Measurements from ENCODE around the gene CNOT3.
"Not testable (repeated sequence)": the region's sequence is repeated elsewhere in the genome, so short reads cannot be mapped to it uniquely, and the experiment has no call there.

Gene CNOT3

DNA sequence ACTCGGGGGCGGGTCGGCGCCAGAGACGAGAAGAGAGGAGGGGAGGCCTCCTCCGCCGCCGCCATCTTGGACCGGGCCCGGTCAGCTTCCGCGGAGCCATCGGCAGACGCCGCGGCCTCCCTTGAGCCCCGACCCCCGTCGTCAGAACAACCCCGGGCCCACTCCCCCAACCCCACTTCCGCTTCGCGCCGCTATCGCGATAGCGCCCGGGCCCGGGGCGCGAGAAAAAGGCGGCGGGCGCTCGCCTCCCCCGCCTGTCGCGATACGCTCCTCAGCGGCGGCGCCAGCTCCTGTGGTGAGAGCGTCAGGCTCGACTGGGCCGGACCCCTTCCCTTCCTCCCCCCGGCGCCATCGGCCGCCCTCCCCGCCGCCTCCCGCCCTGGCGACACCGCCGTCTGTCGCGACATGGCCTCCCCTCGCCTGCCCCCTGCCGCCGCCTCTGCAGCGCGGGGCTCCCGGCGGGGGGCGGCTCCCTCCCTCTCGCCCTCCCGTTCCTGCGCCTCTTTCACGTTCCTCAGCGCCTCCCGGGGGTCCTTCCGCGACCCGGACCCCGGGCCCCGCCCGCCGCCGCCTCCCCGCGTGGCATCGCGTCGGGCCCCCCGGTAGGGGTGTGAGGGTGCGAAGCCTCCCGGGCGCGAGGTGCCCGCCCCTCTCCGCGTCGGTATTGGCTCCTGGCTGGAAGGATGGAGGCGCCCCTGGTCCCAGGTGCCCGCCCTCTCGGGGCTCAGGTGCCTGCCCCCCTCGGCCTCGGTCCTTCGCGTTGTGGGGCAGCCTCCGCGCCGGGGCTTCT lies at the start of gene CNOT3:
Gene CNOT3, plus strand, starts transcription at position 64 of the 790 bp plus-strand sequence. CDS start 5,217 bp downstream, outside the sequence.
- DNase-seq = no peak

DNA sequence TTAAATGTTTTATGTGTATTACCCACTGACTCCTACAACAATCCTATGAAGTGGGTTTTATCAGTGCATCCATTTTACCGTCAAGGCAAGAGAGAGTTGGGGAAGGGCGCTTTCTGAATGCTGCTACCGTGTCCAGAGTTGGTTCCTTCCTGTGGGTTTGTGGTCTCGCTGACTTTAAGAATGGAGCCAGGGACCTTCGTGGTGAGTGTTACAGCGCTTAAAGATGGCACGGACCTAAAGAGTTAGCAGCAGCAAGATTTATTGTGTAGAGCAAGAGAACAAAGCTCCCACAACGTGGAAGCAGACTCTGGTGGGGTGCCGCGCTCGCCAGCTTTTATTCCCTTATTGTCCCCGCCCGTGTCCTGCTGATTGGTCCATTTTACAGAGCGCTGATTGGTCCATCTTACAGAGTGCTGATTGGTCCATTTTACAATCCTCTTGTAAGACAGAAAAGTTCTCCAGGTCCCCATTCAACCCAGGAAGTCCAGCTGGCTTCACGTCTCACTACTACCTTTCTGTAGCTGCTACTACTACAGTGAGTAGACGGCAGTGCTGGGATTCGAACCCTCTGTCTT lies 43.0 kb upstream of the CNOT3 start:
- no peak for DNase-seq

DNA sequence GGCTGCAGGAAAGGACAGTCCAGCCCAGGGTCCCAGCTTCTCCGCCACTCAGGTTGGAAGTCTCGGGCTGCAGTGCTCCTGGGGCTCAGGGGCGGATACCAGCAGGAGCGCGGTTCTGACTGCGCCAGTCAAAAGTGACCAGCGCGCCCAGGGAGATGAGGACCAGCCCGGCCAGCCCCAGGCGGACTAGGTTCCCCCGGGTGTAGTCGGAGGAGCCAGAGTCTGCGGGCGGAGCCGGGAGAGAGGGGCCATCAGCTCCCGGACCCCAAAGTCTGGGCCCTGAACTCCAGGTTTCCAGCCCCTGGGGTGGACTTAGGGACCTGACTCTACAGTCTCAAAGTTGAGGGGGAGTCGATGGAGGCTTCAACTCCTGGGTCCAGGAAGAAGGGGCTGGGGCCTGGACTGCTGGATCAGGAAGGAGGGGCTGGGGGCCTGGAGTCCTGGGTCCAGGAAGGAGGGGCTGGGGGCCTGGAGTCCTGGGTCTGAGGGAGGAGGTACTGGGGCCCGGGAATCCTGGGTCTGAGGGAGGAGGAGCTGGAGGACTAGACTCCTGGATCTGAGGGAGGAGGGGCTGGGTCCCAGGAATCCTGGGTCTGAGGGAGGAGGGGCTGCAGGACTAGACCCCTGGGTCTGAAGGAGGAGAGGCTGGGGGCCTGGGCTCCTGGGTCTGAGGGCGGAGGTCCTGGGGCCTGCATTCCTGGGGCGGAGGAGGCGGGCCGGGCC lies 42.3 kb upstream of the CNOT3 start:
- DNase-seq = no peak

DNA sequence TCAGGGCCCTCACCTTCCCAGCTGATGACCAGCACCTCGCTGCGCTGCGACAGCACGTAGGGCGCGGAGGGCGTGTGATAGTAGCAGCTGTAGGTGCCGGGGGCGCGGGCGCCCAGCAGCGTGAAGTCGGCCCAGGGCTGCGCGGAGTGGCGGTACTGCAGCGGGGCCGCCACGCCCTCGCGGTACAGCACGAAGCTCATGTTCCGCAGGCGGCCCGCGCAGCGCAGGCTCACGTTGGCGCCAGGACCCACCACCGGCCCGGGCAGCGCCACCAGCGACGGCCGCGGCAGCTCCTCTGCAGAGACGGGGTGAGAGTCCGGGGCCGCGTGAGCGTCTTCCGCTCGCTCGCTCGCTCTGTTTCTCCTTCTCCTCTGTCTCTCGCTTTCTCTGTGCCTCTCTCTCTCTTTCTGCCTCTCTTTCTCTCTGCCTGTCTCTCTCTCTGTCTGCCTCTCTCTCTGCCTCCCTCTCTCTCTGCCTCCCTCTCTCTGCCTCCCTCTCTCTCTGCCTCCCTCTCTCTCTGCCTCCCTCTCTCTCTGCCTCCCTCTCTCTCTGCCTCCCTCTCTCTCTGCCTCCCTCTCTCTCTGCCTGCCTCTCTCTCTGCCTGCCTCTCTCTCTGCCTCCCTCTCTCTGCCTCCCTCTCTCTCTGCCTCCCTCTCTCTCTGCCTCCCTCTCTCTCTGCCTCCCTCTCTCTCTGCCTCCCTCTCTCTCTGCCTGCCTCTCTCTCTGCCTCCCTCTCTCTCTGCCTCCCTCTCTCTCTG lies 41.5 kb upstream of the CNOT3 start:
- DNase-seq = not testable (repeated sequence)

DNA sequence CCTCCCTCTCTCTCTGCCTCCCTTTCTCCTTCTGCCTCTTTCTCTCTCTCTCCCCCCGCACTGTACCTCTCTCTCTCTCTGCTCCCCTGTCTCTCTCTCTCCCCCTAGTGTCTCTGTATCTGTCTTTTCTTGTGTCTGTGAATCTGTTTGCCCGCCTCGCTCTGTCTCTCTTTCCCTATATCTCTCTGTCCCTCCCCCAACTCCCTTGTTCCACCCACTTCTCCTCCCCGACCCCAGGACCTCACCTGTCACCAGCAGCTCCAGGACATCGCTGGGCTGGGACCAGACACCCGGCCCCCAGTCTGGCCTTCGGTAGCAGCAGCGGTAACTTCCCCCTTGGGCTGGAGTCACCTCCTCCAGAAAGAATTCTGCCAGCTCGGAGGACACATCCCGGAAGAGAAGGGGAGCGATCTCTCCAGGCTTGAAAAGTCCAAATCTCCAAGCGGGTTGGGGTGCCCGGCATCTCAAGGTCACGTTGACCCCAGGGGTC lies 40.9 kb upstream of the CNOT3 start:
- no peak for DNase-seq

DNA sequence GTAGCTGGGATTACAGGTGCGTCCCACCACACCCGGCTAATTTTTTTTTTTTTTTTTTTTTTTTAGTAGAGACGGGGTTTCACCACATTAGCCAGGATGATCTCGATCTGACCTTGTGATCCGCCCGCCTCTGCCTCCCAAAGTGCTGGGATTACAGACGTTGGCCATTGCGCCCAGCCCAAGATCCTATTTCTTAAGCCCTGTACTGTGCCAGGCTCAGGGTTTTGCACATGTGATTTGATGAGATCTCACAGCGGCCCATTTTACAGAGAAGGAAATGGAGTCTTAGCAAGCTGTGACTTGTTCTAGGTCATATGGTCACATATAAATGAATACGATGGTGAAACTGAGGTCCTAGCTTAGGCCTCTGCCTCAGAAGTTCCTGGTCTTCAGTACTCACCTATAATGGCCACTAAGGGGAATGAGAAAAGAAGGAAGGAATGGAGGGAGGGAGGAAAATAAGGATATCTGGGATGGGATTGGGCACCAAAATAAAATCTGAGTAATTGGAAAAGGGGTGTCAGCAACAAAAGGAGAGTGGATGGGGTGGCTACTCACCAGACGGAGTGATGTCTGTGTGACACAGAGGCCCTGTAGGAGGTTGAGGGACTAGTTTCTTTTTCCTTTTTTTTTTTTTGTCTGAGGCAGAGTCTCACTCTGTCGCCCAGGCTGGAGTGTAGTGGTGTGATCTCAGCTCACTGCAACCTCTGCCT lies 38.2 kb upstream of the CNOT3 start:
- DNase-seq = no peak

DNA sequence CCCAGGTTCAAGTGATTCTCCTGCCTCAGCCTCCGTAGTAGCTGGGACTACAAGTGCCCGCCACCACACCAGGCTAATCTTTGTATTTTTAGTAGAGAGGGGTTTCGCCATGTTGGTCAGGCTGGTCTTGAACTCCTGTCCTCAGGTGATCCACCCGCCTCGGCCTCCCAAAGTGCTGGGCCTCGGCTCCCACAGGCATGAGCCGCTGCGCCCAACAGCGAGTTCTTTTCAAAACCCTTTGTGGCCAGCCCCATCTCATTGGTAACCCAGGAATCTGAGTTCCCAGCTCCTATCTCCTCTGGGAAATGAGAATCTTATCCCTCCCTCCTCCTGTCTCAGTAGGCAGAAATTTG lies 37.7 kb upstream of the CNOT3 start:
- not testable (repeated sequence) for DNase-seq

DNA sequence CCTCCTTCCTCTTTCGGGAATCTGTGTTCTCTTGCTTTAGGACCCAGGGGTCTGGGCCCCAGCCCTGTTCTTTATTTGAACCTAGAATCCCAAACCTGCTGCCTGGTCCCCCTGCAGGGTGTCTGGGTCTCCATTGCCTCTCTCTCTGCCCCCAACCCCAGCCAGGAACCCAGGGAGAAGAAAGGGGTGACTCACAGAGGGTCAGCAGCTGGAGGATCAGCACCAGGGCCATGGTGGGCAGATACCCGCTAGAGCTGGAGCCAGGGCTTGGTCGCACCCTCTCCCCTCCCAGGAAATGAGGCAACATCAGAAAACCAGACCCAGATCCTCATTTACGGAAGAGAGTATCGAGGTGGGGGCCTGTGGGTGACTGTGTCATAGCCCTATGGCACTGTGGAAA lies 37.0 kb upstream of the CNOT3 start, which contains the start of gene OSCAR:
Gene OSCAR, minus strand, starts transcription at position 243 of the 400 bp plus-strand sequence. Its CDS starts 11 bp downstream, at position 232.
- DNase-seq = no peak

DNA sequence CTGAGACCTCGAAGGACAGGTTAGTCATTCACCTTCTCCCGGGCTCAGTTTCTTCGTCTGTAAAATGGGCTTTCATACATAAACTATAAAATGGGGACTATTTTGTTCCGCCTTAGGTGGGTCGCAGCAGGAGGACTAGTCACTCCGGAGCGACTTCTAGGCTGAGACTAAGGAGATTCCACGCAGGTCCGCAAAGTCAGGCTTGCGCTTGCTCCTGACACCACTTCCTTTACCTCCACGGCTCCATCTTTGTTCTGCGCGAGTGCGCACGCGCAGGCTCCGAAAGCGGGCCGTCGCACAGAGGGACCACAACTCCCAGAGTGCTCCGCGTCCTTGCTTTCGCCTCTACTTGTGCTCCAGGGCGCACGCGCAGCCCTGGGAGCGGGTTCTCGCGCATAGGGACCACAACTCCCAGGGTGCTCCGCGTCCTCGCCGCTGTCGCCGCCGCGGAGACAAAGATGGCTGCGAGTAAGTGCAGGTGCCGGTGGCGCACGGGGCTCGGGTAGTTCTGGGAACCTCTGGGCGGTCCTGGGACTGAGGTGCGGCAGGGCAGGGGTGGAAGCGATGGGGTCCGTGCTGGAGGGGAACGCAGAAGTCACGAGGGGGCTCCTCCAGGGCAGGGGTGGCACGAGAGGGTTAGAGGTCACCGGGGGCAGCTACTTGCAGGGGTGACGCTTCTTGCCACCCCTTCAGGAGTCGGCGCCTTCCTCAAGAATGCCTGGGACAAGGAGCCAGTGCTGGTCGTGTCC lies 35.0 kb upstream of the CNOT3 start, which contains the start of gene NDUFA3:
Gene NDUFA3, plus strand, starts transcription at position 435 of the 749 bp plus-strand sequence. Its CDS starts 24 bp downstream, at position 459.
- peak; percentile 84 for DNase-seq

DNA sequence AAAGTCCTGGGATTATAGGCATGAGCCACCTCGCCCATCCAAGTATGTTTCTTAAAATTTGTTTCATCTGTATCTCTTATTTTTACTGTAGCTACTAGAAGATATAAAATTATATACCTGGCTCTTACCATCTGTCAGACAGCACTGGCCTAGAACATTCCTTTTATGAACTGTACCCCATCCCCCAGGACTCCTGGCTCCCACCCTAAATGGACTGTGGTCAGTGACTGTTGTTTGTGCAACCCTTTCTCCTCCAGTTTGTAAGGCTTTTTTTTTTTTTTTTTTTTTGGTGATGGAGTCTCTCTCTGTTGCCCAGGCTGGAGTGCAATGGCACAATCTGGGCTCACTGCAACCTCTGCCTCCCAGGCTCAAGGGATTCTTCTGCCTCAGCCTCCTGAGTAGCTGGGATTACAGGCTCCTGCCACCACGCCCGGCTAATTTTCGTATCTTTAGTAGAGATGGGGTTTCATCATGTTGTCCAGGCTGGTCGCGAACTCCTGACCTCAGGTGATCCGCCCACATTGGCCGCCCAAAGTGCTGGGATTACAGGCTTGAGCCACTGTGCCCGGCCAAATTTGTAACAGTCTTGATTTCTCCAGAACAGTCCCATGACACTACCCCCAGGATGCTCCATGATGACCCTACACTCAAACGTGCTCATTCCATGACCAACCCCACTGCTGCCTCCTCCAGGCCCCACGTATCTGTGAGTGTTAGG lies 32.4 kb upstream of the CNOT3 start:
- DNase-seq = no peak

DNA sequence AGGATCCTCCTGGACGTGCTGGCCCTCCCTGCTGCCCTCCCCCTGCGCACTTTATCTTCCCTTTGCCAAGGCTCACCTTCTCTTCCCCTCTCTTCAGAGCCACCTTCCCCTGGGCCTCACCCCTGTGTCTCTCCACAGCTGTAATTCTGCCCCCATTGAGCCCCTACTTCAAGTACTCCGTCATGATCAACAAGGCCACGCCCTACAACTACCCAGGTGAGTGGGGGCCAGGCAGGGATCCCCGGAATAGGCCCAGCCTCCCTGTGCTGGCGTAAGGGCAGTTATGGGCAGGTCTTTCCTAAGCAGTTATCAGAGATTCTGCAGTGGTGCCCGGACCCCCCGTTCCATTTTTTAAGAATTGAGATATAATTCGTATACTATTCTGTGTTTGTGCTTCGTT lies 31.8 kb upstream of the CNOT3 start:
- no peak for DNase-seq

DNA sequence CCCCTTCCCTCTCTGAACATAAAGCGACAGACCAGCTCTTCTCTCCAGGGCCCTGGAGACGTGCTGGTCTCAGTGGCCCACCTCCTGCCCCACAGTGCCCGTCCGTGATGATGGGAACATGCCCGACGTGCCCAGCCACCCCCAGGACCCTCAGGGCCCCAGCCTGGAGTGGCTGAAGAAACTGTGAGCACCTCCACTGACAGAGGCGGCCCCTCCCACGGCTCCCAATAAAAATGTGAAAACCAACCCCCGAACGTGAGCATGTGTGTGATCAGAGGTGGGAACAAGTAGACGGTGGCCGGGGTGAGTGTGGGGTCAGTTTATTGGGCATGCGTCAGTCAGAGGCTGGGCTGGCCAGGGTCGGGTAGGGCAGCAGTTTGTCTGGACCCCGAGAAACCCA lies 30.8 kb upstream of the CNOT3 start:
- no peak for DNase-seq

DNA sequence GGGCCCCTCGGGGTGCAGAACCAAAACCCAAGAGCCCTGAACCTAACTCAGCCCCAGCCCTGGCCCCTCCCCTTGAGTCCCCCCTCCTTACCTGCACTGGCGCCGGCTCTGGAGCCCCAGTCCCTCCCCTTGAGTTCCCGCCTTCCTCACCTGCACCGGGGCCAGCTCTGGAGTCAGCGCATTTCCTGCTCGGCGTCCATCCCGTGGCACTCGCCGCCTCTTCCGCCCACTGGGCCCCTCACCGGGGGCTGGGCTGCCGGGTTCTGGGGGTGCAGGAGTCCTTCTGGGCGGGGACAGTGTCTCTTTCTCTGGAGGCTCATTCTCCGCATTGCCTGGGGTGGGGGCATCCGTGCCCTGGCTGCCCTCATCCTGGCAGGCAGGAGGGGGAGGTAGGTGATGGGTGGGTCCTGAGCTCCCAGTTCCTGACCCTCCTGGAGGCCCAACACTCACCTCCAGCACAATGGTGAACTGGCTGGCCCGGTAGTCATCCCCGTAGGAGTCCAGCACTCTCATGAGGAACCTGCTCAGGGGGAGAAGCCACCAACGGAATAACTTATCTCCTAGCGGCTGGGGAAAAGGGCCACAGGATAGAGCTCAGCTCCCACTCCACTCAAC lies 29.6 kb upstream of the CNOT3 start:
- no peak for DNase-seq

DNA sequence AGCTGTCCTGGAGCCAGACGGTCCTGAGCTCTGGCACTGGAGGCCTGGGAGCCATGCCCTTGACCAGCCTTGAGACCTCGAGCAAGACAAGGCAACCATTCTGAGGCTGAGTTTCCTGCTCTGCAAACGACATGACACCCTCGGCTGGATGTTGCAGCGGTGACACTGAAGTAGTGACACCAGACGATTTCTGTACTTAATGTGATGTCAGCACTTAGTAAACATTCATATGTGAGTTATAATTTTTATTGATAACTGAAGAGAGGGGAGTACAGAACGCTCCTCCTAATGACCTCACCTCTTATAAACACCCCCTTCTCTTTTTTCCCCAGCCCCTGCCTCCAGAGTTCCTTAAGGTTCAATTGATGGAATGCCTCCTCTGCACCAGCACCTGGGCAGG lies 29.1 kb upstream of the CNOT3 start:
- no peak for DNase-seq

DNA sequence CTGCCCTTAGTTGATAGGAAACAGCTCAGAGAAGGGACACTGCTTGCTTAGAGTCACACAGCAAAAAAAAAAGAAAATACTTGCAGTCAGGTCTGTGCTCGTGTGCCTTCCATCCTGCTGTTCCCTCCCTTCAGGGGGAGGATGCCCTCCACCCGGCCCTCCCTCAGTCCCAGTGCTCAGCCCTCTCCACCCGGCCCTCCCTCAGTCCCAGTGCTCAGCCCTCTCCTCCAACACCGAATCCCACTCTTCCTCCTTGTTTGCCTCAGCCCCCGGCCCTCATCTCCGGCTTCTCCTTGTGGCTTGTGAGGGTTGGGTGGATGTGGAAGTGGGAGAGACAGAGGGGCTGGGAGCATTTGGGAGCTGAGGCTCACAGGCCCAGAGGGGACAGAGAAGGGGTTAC lies 27.9 kb upstream of the CNOT3 start:
- no peak for DNase-seq

DNA sequence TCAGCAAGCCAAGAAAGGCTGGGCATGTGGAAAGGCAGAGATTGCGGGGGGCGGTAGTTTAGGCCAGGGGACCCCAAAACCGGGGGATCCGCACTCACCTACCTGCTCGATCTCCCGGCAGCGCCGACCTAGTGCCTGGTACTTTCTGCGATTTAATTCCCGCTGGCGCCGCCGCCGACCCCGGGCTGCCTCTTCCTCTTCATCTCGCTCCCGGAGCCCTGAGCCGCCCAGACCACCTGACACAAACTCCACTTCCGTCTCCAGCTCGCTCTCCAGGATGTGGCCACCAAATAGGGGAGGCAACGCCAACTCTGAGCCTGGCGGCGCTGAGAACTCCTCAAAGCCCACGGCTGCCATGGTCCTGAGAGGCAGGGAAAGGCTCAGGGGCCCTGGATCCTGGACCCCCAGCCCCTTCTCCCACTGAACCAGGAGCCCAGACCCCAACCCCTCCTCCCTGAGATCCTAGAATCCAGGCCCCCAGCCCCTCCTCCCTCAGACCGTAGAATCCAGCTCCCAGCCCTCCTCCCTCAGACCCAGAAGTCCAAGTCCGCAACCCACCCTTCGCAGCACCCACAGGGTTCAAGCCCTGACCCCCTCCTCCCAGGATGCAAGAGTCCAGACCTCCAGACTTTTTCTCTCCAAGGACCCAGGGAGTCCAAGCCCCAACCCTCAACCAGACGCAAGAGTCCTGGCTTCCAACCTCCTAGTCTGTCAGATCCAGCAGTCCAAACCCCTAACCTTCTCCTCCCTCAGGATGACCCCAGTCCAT lies 23.0 kb upstream of the CNOT3 start:
- no peak for DNase-seq

DNA sequence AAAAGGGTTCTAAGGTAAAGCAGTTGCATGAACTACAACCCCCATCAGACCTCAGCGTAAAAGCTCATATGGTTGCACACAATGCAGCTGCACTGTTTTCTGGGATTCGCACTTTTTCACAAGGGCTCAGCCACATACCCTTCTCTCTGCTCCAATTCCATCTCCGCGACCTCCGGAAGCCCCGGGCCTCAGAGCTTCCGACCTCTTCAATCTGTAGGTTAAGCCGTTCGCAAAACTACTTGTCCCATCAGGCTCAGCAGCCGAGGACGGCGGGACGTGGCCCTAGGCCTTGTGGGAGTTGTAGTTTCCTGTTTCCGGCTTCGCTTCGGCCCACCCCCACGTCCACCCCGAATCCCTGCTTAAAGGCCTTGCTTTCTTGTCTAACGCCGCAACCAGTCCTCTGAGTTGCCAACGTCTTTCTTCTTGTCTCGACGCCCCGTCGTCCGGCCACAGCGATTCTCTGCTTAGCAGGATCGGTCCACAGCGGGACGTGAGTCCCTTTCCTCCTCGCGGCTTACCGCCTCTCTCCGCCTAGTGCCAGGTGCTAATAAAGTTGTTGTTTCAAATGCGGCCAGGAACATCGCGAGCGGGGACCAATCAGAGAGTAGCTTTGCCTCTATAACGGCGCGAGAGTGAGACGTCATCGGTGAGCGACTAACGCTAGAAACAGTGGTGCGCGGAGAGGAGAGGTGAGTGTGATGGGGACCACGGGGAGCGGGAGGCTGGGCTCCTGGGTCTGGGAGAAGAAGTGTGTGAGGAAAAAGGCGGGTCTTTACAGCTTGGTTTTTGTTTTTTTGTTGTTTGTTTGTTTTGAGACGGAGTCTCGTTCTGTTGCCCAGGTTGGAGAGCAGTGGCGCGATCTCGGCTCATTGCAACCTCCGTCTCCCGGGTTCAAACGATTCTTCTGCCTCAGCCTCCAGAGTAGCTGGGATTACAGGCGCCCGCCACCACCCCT lies 22.2 kb upstream of the CNOT3 start, which contains the start of the genes PRPF31 and TFPT:
Gene PRPF31, plus strand, starts transcription at position 646 of the 955 bp plus-strand sequence. CDS start 2,525 bp downstream, outside the sequence.
Gene TFPT, minus strand, starts transcription at position 549 of the 955 bp plus-strand sequence. Its CDS starts 388 bp downstream, at position 161.
- peak; percentile 90 for DNase-seq

DNA sequence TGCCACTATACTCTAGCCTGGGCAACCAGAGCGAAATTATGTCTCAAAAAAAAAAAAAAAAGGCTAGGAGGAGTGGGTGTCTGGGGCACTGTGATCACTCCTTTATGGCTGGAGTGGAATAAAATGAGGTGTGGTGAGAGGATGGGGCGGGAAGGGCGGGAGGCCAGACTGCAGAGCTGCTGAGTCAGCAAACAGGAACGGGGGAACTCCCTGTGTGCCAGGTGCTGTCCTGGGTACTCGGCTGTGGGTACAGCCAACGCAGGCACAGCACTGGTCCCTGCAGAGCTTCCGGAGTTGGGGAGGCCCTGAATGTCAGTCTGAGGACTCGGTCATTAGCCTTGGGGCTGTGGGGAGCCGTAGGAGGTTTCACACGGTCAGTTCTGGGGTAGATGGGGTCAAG lies 16.3 kb upstream of the CNOT3 start:
- DNase-seq = no peak
